Esophagus squamous epithelium (tissue), 5 donors: ENCODE data around the gene LAPTM5. TPM values are rescaled to one million over a fixed set of nuclear protein-coding genes. Genes with fewer than 3 reads are reported as not detected.
A peak's percentile ranks its signal among the peaks of the same experiment; 100 is the strongest.

Experiments used
- DNase-seq: peaks from one replicate; lab custom pipeline; 2025; lab: John Stamatoyannopoulos, UW
- H3K27ac ChIP-seq, 4 donors: fragments of 200-600 bp; sonication (generic); one replicate each; pipeline ENCODE4 v1.5.1; 2016 to 2019; ENCODE audit warnings: mild to moderate bottlenecking in 1 of 4
- H3K27me3 ChIP-seq, 4 donors: fragments of 200-600 bp; sonication (generic); 1 replicate in 3 of 4; 2 replicates in 1 of 4; pipeline versions ENCODE4 v1.5.1 to v1.6.0; 2017 to 2021; ENCODE audit warnings: antibody characterized with exemption in 1 of 4
- H3K36me3 ChIP-seq, 3 donors: fragments of 200-600 bp; sonication (generic); one replicate each; pipeline ENCODE4 v1.5.1; 2016 to 2019
- H3K4me1 ChIP-seq, 3 donors: fragments of 200-600 bp; sonication (generic); one replicate each; pipeline ENCODE4 v1.5.1; 2017 to 2019
- H3K4me3 ChIP-seq, 4 donors: fragments of 200-600 bp; sonication (generic); 1 replicate in 3 of 4; 2 replicates in 1 of 4; pipeline ENCODE4 v1.5.1; 2016 to 2019; ENCODE audit warnings: mild to moderate bottlenecking in 2 of 4, moderate library complexity in 1 of 4
- H3K9me3 ChIP-seq, 3 donors: fragments of 200-600 bp; sonication (generic); one replicate each; pipeline ENCODE4 v1.5.1; 2016 to 2019
- POLR2A ChIP-seq, 4 donors: fragments of 450-650 bp; IDR thresholded peaks; one replicate each; pipeline ENCODE4 v1.6.1; 2017; ENCODE audit warnings: antibody characterized with exemption in 4 of 4, mild to moderate bottlenecking in 4 of 4, moderate library complexity in 3 of 4
- WGBS, 2 donors: methylation state at CpG; one replicate each; pipeline ENCODE4 v1.1.5; 2018; 5-methylcytosine and 5-hydroxymethylcytosine counted together
- intact Hi-C: fragments of 100-400 bp; cut with DNase I; formaldehyde crosslinking; loops from one replicate; pipeline ENCODE4 v1.15.0; 2022
- total RNA-seq, 4 donors: library from RNA; depleted of rRNA; stranded (reverse); fragments of >200 nt; gene quantifications; one replicate each; pipeline ENCODE4 v1.1.0, GENCODE V29; 2016
- TF ChIP-seq, protein P1 (sequence below), 6 experiments: fragments of 450-650 bp in 4 of 6; fragments of 200-600 bp in 2 of 6; sonication (generic) in 2 of 6; IDR thresholded peaks; one replicate each; pipeline ENCODE4 v1.5.1; 2016 to 2019; ENCODE audit warnings: antibody characterized with exemption in 6 of 6, mild to moderate bottlenecking in 4 of 6, moderate library complexity in 4 of 6
- donor health status: DM: yes; HTN: yes; CAD: no.

Gene LAPTM5
- total RNA-seq, 4 donors from 2014 or later, result 6.3 to 53.4 (median 24.6) TPM

DNA sequence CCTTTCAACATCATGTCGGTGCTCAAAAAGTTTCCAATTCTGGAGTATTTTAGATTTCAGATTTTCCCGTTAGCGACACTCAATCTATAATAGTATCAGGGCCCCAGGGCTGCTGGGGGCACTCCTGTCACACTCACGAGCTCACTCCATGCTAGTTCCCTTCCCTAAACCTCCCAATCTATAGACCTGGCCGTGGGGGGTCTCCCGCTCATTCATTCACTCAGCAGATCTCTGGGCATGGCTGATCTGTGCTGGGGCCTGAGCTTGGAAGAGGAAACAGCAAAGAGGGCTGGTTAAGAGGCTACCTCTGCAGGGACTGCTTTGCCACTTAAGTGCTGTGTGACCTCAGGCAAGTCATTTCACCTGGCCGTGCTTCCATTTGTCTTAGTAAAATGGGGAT lies 46.8 kb upstream of the LAPTM5 start:
- peaks cover 4 to 26% (median 7%) of the 10 kb centered on the region in 3 donors for H3K4me1 ChIP-seq
- no peak overlapping the region for H3K27ac ChIP-seq
- WGBS, 2 donors, result 75 to 92% methylated on average over 6 to 7 of the region's 7 CpGs
- no peak for TF ChIP-seq POLR2A (IDR thresholded peaks at IDR 0.05)
- TF ChIP-seq, protein P1, sequence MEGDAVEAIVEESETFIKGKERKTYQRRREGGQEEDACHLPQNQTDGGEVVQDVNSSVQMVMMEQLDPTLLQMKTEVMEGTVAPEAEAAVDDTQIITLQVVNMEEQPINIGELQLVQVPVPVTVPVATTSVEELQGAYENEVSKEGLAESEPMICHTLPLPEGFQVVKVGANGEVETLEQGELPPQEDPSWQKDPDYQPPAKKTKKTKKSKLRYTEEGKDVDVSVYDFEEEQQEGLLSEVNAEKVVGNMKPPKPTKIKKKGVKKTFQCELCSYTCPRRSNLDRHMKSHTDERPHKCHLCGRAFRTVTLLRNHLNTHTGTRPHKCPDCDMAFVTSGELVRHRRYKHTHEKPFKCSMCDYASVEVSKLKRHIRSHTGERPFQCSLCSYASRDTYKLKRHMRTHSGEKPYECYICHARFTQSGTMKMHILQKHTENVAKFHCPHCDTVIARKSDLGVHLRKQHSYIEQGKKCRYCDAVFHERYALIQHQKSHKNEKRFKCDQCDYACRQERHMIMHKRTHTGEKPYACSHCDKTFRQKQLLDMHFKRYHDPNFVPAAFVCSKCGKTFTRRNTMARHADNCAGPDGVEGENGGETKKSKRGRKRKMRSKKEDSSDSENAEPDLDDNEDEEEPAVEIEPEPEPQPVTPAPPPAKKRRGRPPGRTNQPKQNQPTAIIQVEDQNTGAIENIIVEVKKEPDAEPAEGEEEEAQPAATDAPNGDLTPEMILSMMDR (IDR thresholded peaks at IDR 0.05), result no peak
- H3K27me3 ChIP-seq, result peaks cover 0 to 74% (median 0%) of the 10 kb centered on the region in 4 donors
- H3K9me3 ChIP-seq, result no peaks in the 10 kb centered on the region
- no peaks in the 10 kb centered on the region for H3K36me3 ChIP-seq
- no peak overlapping the region for H3K4me3 ChIP-seq
- intact Hi-C loops, result loop anchor here (5.0 kb wide), 1 partner anchor 108 kb away; no protein-coding TSS in a partner anchor
- no peak for DNase-seq

DNA sequence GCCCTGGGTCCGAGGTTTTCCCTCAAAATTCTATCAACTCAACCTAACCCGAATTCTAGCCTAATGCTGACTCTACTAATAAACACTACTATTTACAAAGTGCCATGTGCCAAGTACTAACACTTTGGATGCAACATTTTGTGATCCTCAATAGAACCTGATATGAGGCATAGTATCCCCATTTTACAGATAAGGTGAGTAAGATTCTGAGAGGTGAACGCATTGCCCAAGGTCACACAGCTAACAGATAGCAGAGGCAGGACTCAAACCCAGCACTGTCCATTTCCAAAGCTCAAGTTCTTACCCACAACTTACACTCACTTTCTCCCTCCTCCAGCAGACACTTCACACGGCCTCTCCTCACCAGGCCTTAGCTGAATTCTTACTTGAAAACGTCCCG lies 46.0 kb upstream of the LAPTM5 start:
- Histone ChIP-seq H3K9me3 (no peaks in the 10 kb centered on the region), H3K4me3 (no peak overlapping the region), H3K36me3 (no peaks in the 10 kb centered on the region), H3K4me1 (peaks cover 4 to 30% (median 7%) of the 10 kb centered on the region in 3 donors), H3K27ac (no peak overlapping the region), H3K27me3 (peaks cover 0 to 66% (median 0%) of the 10 kb centered on the region in 4 donors)
- intact Hi-C loops, result loop anchor here (5.0 kb wide), 1 partner anchor 109 kb away; no protein-coding TSS in a partner anchor
- no peak for DNase-seq
- WGBS, 2 donors, result 75 to 82% methylated on average over 5 to 6 of the region's 6 CpGs
- TF ChIP-seq POLR2A (IDR thresholded peaks at IDR 0.05), result no peak
- TF ChIP-seq, protein P1 (IDR thresholded peaks at IDR 0.05), result no peak

DNA sequence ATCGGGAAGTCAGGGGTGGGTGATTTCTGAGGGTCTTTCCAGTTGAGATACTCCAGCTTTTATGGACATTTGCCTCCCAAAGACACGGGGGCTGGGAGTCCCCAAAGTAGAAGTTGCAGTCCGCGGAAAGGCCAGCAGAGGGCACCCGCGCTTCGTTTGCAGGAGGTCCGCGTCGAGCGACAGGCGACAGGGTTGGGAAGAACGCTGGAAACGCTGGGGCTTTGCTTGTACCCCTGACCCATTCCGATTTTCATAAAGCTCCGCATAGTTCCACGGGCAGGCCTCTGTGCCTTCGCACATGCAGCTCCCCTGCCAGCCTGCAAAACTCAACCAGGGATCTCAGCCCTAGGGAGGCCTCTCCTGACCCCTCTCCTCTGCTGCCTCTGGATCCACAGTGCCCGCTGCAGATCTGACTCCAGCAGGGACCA lies 44.2 kb upstream of the LAPTM5 start:
- TF ChIP-seq, protein P1 (IDR thresholded peaks at IDR 0.05), result peak; percentile 85 to 97 (median 90)
- TF ChIP-seq POLR2A (IDR thresholded peaks at IDR 0.05), result no peak
- no peaks in the 10 kb centered on the region for H3K9me3 ChIP-seq
- H3K36me3 ChIP-seq, result no peaks in the 10 kb centered on the region
- H3K27ac ChIP-seq, result no peak overlapping the region
- H3K4me3 ChIP-seq, result peak overlapping the region in 1 of 4 donors; percentile 22
- peaks cover 0 to 48% (median 0%) of the 10 kb centered on the region in 4 donors for H3K27me3 ChIP-seq
- intact Hi-C loops, result loop anchor here (5.0 kb wide), 1 partner anchor 111 kb away; no protein-coding TSS in a partner anchor
- peaks cover 8 to 34% (median 9%) of the 10 kb centered on the region in 3 donors for H3K4me1 ChIP-seq
- WGBS, 2 donors, result 2% methylated on average over 9 to 14 of the region's 19 CpGs
- DNase-seq, result no peak

GRCh38 chr1:30799233-30799511 lies 41.6 kb upstream of the LAPTM5 start:
- DNase-seq, result no peak
- Histone ChIP-seq H3K36me3 (no peaks in the 10 kb centered on the region), H3K9me3 (no peaks in the 10 kb centered on the region), H3K27ac (peak overlapping the region in 3 of 4 donors; percentile 30 to 61 (median 51)), H3K4me1 (peaks cover 8 to 33% (median 9%) of the 10 kb centered on the region in 3 donors), H3K27me3 (peaks cover 0 to 22% (median 0%) of the 10 kb centered on the region in 4 donors), H3K4me3 (no peak overlapping the region)
- intact Hi-C loops, result no loop called here
- TF ChIP-seq, protein P1 (IDR thresholded peaks at IDR 0.05), result no peak
- no peak for TF ChIP-seq POLR2A (IDR thresholded peaks at IDR 0.05)

DNA sequence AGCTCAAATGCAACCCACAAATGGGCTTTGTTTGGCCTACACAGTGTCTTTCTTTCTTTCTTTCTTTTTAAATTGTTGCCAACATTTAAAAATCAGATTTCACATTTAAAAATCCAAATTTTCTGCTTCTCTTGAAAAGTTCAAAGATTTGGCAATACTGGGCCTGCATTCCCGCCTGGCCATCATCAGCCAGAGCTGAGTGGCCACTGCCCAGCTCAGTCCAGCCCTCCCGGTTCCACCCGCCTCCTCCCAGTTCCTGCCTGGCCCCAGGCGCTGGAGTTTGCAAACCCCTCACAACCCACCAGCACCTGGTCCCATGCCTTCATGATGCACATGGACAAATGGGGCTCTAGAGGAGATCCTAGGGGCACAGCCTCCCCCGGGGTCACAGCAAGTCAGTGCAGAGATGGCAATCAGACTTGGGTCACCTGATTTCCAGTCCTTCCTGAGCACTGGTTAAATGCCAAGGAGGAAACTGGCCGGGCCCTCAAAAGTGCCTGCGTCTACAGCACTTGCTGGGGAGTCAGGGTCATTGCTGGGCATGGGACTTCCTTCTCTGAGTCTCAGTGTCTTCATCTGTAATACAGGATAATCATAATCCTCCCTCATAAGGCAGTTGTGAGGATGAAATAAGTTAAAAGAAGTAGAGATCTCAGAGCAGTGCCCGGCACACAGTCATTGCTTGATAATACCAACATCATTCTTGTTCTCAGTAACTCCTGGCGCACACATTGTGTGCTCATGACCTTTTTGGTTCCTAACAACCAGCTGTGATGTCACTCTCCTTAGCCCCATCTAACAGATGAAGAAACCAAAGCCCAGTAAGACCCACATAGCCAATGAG lies 41.0 kb upstream of the LAPTM5 start:
- 54 to 73% methylated on average over 7 of the region's 9 CpGs for whole genome bisulfite sequencing, 2 donors
- no peaks in the 10 kb centered on the region for H3K9me3 ChIP-seq
- peaks cover 8 to 33% (median 9%) of the 10 kb centered on the region in 3 donors for H3K4me1 ChIP-seq
- H3K27ac ChIP-seq, result peak overlapping the region in 3 of 4 donors; percentile 51 to 62 (median 61)
- H3K4me3 ChIP-seq, result no peak overlapping the region
- DNase-seq, result no peak
- no peaks in the 10 kb centered on the region for H3K36me3 ChIP-seq
- no peak for TF ChIP-seq POLR2A (IDR thresholded peaks at IDR 0.05)
- TF ChIP-seq, protein P1 (IDR thresholded peaks at IDR 0.05), result no peak
- intact Hi-C loops, result no loop called here
- H3K27me3 ChIP-seq, result peaks cover 0 to 17% (median 0%) of the 10 kb centered on the region in 4 donors
